IMR-90 (cell line): ENCODE measurements around the gene NKG7. TPM values are rescaled to one million over a fixed set of nuclear protein-coding genes. Genes with fewer than 3 reads are reported as not detected.

Experiments used
- ATAC-seq: fragments of 200-7000 bp; cut with Tn5 transposase; 2 replicates; pipeline ENCODE4 v1.9.1; 2020; ENCODE audit warnings: low read depth, mild to moderate bottlenecking, moderate library complexity
- BruUV-seq: library from RNA; stranded (reverse); fragments of 400-500 nt; replicated peaks from 2 replicates; lab custom pipeline; 2021; lab: Mats Ljungman, UMichigan
- CTCF ChIA-PET: fragments of 300-600 bp; formaldehyde crosslinking; extraction: SDS; loops from one replicate; lab custom pipeline; 2021; ENCODE audit warnings: antibody characterized with exemption; lab: Yijun Ruan, JAX
- POLR2A ChIA-PET: fragments of 300-600 bp; sonication (Branson Sonifier 250); formaldehyde crosslinking; loops from one replicate; lab custom pipeline; 2022; ENCODE audit warnings: antibody characterized with exemption; ENCODE audit not compliant: unreplicated experiment; lab: Charles Lee
- DNase-seq: peaks from one replicate; pipeline ENCODE4 v3.0.0; 2013
- H2AFZ ChIP-seq: replicated peaks from 2 replicates; pipeline ENCODE3; 2013; ENCODE audit warnings: low read length, mild to moderate bottlenecking; ENCODE audit not compliant: poor library complexity
- H2AK5ac ChIP-seq: 2 replicates; pipeline ENCODE4 v1.6.1; 2013; ENCODE audit warnings: low read depth, low read length, inconsistent platforms
- H2AK9ac ChIP-seq: replicated peaks from 2 replicates; pipeline ENCODE3; 2013; ENCODE audit warnings: mild to moderate bottlenecking, low read depth, low read length, moderate library complexity; ENCODE audit not compliant: poor library complexity
- H2BK120ac ChIP-seq: 2 replicates; pipeline ENCODE4 v1.6.1; 2013; ENCODE audit warnings: low read depth, low read length, inconsistent platforms
- H2BK15ac ChIP-seq: 3 replicates; pipeline ENCODE4 v1.6.1; 2013; ENCODE audit warnings: low read depth, low read length, inconsistent platforms
- H2BK20ac ChIP-seq: 2 replicates; pipeline ENCODE4 v1.6.1; 2013; ENCODE audit warnings: low read depth, mild to moderate bottlenecking, inconsistent platforms, low read length, moderate library complexity
- H2BK5ac ChIP-seq: 2 replicates; pipeline ENCODE4 v1.6.1; 2013; ENCODE audit warnings: mild to moderate bottlenecking, low read depth, low read length, inconsistent platforms; ENCODE audit not compliant: poor library complexity, severe bottlenecking
- H3K14ac ChIP-seq: replicated peaks from 2 replicates; pipeline ENCODE4 v1.6.1; 2013; ENCODE audit warnings: low read depth, low read length, inconsistent platforms
- H3K18ac ChIP-seq: 2 replicates; pipeline ENCODE4 v1.6.1; 2013; ENCODE audit warnings: low read depth, low read length, control low read depth
- H3K23ac ChIP-seq: 2 replicates; pipeline ENCODE4 v1.6.1; 2013; ENCODE audit warnings: low read depth, low read length, inconsistent platforms
- H3K27ac ChIP-seq: 2 replicates; pipeline ENCODE4 v1.5.1; 2013; ENCODE audit warnings: mild to moderate bottlenecking, control low read depth, low read length; ENCODE audit not compliant: insufficient read depth
- H3K27me3 ChIP-seq: 2 replicates; pipeline ENCODE4 v1.6.1; 2013; ENCODE audit warnings: low read length; ENCODE audit not compliant: control insufficient read depth, insufficient read depth
- H3K36me3 ChIP-seq: 2 replicates; pipeline ENCODE4 v1.6.1; 2013; ENCODE audit warnings: low read length, mixed read lengths; ENCODE audit not compliant: control insufficient read depth, insufficient read depth
- H3K4ac ChIP-seq: 2 replicates; pipeline ENCODE4 v1.6.1; 2013; ENCODE audit warnings: low read depth, low read length, inconsistent platforms
- H3K4me1 ChIP-seq: 2 replicates; pipeline ENCODE4 v1.6.1; 2013; ENCODE audit warnings: low read length, mixed read lengths; ENCODE audit not compliant: control insufficient read depth, insufficient read depth
- H3K4me2 ChIP-seq: 2 replicates; pipeline ENCODE4 v1.6.1; 2013; ENCODE audit warnings: low read depth, mild to moderate bottlenecking, control low read depth, low read length, moderate library complexity
- H3K4me3 ChIP-seq: 2 replicates; pipeline ENCODE4 v1.5.1; 2013; ENCODE audit warnings: low read depth, mild to moderate bottlenecking, control low read depth, low read length, moderate library complexity; ENCODE audit not compliant: insufficient read depth
- H3K56ac ChIP-seq: 2 replicates; pipeline ENCODE4 v1.6.1; 2013; ENCODE audit warnings: low read length, inconsistent platforms; ENCODE audit not compliant: insufficient read depth; ENCODE audit errors: extremely low read depth
- H3K79me1 ChIP-seq, 2 experiments: 2 replicates each; pipeline ENCODE4 v1.6.1; 2013; ENCODE audit warnings: low read length in 2 of 2, inconsistent platforms in 1 of 2, low read depth in 1 of 2
- H3K9ac ChIP-seq: 2 replicates; pipeline ENCODE4 v1.6.1; 2013; ENCODE audit warnings: low read depth, low read length, control low read depth
- H3K9me1 ChIP-seq: 2 replicates; pipeline ENCODE4 v1.6.1; 2013; ENCODE audit warnings: low read length, inconsistent platforms; ENCODE audit not compliant: insufficient read depth
- H3K9me3 ChIP-seq: 2 replicates; pipeline ENCODE4 v1.6.1; 2013; ENCODE audit warnings: low read length; ENCODE audit not compliant: control insufficient read depth, insufficient read depth
- H4K20me1 ChIP-seq: 2 replicates; pipeline ENCODE4 v1.6.1; 2013; ENCODE audit warnings: low read length, inconsistent platforms; ENCODE audit not compliant: insufficient read depth
- H4K5ac ChIP-seq: 2 replicates; pipeline ENCODE4 v1.6.1; 2013; ENCODE audit warnings: mild to moderate bottlenecking, low read depth, low read length, control low read depth
- H4K8ac ChIP-seq, 2 experiments: 2 replicates each; pipeline ENCODE4 v1.6.1; 2013; ENCODE audit warnings: low read depth in 2 of 2, low read length in 2 of 2, control low read depth in 1 of 2, inconsistent platforms in 1 of 2
- H4K91ac ChIP-seq: 2 replicates; pipeline ENCODE4 v1.6.1; 2013; ENCODE audit warnings: low read depth, low read length, inconsistent platforms; ENCODE audit not compliant: insufficient read depth
- BHLHE40 ChIP-seq: fragments of 150-350 bp; IDR thresholded peaks from 2 replicates; pipeline ENCODE4 v1.6.1; 2016; ENCODE audit warnings: mild to moderate bottlenecking, low read depth, low read length
- CEBPB ChIP-seq: IDR thresholded peaks from 2 replicates; pipeline ENCODE4 v1.6.1; 2012; ENCODE audit warnings: low read depth, low read length, improper control_type of control experiment
- CHD1 ChIP-seq: IDR thresholded peaks from 2 replicates; pipeline ENCODE4 v1.6.1; 2012; ENCODE audit warnings: low read depth, low read length, improper control_type of control experiment
- CTCF ChIP-seq: conservative IDR thresholded peaks from 2 replicates; pipeline ENCODE4 v1.5.1; 2012; ENCODE audit warnings: mild to moderate bottlenecking, low read depth, low read length, improper control_type of control experiment
- ELK1 ChIP-seq: fragments of 150-350 bp; IDR thresholded peaks from 2 replicates; pipeline ENCODE4 v1.6.1; 2016; ENCODE audit warnings: low read depth, mild to moderate bottlenecking, low read length, moderate library complexity, borderline replicate concordance
- FOS ChIP-seq: fragments of 150-350 bp; IDR thresholded peaks from 2 replicates; pipeline ENCODE4 v1.6.1; 2016; ENCODE audit warnings: low read depth, low read length
- MAFK ChIP-seq: IDR thresholded peaks from 2 replicates; pipeline ENCODE4 v1.6.1; 2012; ENCODE audit warnings: low read depth, low read length, improper control_type of control experiment
- MAZ ChIP-seq: IDR thresholded peaks from 2 replicates; pipeline ENCODE4 v1.6.1; 2012; ENCODE audit warnings: low read depth, mild to moderate bottlenecking, low read length, improper control_type of control experiment, moderate library complexity, borderline replicate concordance
- MXI1 ChIP-seq: IDR thresholded peaks from 2 replicates; pipeline ENCODE4 v1.6.1; 2012; ENCODE audit warnings: low read depth, mild to moderate bottlenecking, low read length, moderate library complexity, borderline replicate concordance
- NFE2L2 ChIP-seq: fragments of 150-350 bp; IDR thresholded peaks from 2 replicates; pipeline ENCODE4 v1.6.1; 2016; ENCODE audit warnings: low read depth, mild to moderate bottlenecking, low read length
- POLR2A ChIP-seq: IDR thresholded peaks from 2 replicates; pipeline ENCODE4 v1.6.1; 2012; ENCODE audit warnings: mild to moderate bottlenecking, low read depth, low read length
- RAD21 ChIP-seq: IDR thresholded peaks from 2 replicates; pipeline ENCODE4 v1.6.1; 2012; ENCODE audit warnings: low read length, improper control_type of control experiment
- RCOR1 ChIP-seq: IDR thresholded peaks from 2 replicates; pipeline ENCODE4 v1.6.1; 2012; ENCODE audit warnings: mild to moderate bottlenecking, low read length, improper control_type of control experiment; ENCODE audit not compliant: insufficient replicate concordance
- RFX5 ChIP-seq: IDR thresholded peaks from 2 replicates; pipeline ENCODE4 v1.8.0; 2012; ENCODE audit warnings: low read depth, mild to moderate bottlenecking, low read length, moderate library complexity
- SMC3 ChIP-seq: fragments of 150-350 bp; IDR thresholded peaks from 2 replicates; pipeline ENCODE4 v1.6.1; 2016; ENCODE audit warnings: low read depth, mild to moderate bottlenecking, antibody characterized with exemption, low read length, moderate library complexity
- USF2 ChIP-seq: fragments of 150-350 bp; IDR thresholded peaks from 2 replicates; pipeline ENCODE4 v1.6.1; 2017; ENCODE audit warnings: mild to moderate bottlenecking, antibody characterized with exemption, low read length, low read depth
- WGBS, 2 experiments: methylation state at CpG; one replicate each; pipeline versions ENCODE4 v1.1.5 to v1.1.7; 2013; ENCODE audit warnings: missing lambda C conversion rate in 2 of 2; ENCODE audit not compliant: insufficient read length in 1 of 2; ENCODE audit errors: extremely low coverage in 2 of 2; 5-methylcytosine and 5-hydroxymethylcytosine counted together
- dilution Hi-C: fragments of 300-500 bp; cut with HindIII; formaldehyde crosslinking; loops from one replicate; pipeline ENCODE4 v1.14.3; 2018; ENCODE audit warnings: low sequenced_read_pairs; ENCODE audit not compliant: unreplicated experiment
- in situ Hi-C: fragments of 300-500 bp; cut with MboI; formaldehyde crosslinking; loops from 3 replicates; pipeline ENCODE4 v1.14.3; 2019; ENCODE audit warnings: low sequenced_read_pairs, inconsistent platforms, mixed read lengths
- intact Hi-C: fragments of 100-400 bp; cut with micrococcal nuclease; formaldehyde crosslinking; loops from 2 replicates; pipeline ENCODE4 v1.10.0; 2022
- polyA plus RNA-seq, 3 experiments: library from polyadenylated mRNA; depleted of rRNA; stranded (reverse); fragments of >200 nt; gene quantifications; 2 replicates each; pipeline ENCODE4 v1.2.3, GENCODE V29; 2012; ENCODE audit warnings: low replicate concordance in 1 of 3
- total RNA-seq: library from RNA; depleted of rRNA; stranded (reverse); fragments of >200 nt; gene quantifications from 2 replicates; pipeline ENCODE4 v1.2.3, GENCODE V29; 2012

NKG7 gene
- total and polyA plus RNA-seq, 2 of the 4 experiments (the other 2 are of a cell fraction) = not detected

DNA sequence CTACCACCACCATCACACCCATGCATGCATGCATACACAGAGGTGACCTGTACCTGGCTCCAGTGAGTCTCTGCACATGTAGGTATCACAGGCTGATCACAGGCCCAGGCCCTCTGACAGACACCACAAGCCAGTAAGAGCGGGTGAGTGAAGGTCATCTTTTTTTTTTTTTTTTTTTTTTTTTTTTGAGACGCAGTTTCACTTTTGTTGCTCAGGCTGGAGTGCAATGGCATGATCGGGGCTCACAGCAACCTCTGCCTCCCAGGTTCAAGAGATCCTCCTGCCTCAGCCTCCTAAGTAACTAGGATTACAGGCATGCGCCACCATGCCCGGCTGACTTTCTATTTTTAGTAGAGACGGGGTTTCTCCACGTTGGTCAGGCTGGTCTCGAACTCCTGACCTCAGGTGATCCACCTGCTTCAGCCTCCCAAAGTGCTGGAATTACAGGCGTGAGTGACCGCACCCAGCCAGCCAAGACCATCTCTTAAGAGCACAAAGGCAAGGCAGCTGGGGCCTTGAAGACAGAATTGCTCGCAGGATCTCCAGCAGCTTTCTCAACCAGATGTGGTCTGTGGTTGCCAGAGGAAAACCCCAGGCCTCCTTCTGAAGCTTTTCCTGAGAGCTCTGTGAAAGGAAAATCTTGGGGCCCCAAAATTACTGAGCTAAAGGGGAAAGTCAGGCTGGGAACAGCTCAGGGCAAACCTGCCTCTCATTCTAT, 3.2 kb upstream of the NKG7 start:
- BruUV-seq = no TSS peak
- Histone ChIP-seq H4K91ac (no peak overlapping the region), H3K4me2 (no peak overlapping the region), H3K4ac (no peak overlapping the region), H4K8ac (no peak overlapping the region), H3K9me3 (no peaks in the 10 kb centered on the region), H3K4me3 (no peak overlapping the region), H4K20me1 (no peaks in the 10 kb centered on the region), H3K36me3 (no peaks in the 10 kb centered on the region), H2AFZ (no peak overlapping the region), H3K4me1 (no peaks in the 10 kb centered on the region), H3K18ac (no peak overlapping the region), H2BK15ac (no peak overlapping the region), H2BK20ac (no peak overlapping the region), H2AK9ac (no peak overlapping the region), H3K9me1 (no peaks in the 10 kb centered on the region), H3K27ac (no peak overlapping the region), H3K9ac (no peak overlapping the region), H4K5ac (no peak overlapping the region), H3K79me1 (no peaks in the 10 kb centered on the region), H3K27me3 (peaks cover 2% of the 10 kb centered on the region; the same call in 1 of the 2 replicates), H2BK120ac (no peak overlapping the region), H3K14ac (no peak overlapping the region), H3K56ac (no peak overlapping the region), H2AK5ac (no peak overlapping the region), H3K23ac (no peak overlapping the region), H2BK5ac (no peak overlapping the region)
- no peak for ATAC-seq
- DNase-seq = no peak
- intact Hi-C loops = no loop called here
- in situ Hi-C loops = no loop called here
- ChIA-PET POLR2A (no interaction called here), CTCF (no interaction called here)
- TF ChIP-seq CTCF = no peak
- TF ChIP-seq RCOR1 = no peak
- no peak for TF ChIP-seq RAD21
- no peak for TF ChIP-seq BHLHE40
- no peak for TF ChIP-seq POLR2A
- TF ChIP-seq MAFK = no peak
- no peak for TF ChIP-seq RFX5
- TF ChIP-seq CHD1 = no peak
- no peak for TF ChIP-seq MXI1
- TF ChIP-seq MAZ = no peak
- TF ChIP-seq SMC3 = no peak
- no peak for TF ChIP-seq NFE2L2
- TF ChIP-seq USF2 = no peak
- no peak for TF ChIP-seq ELK1
- no peak for TF ChIP-seq CEBPB
- no peak for TF ChIP-seq FOS
- dilution Hi-C loops = no loop called here
- 90% methylated on average over 7 of the region's 11 CpGs; no CpG with 5 or more reads in 1 of the 2 experiments for WGBS, 2 experiments
